ENCODE results near the gene CTIF.

- TF ChIP-seq POLR2A (IDR thresholded peaks at IDR 0.05; ENCODE audit: low read depth, low read length), result no peak
- TF ChIP-seq SPI1 (IDR thresholded peaks at IDR 0.05; ENCODE audit: low read depth, low read length), result no peak
- TF ChIP-seq TAF1 (IDR thresholded peaks at IDR 0.05; ENCODE audit: low read depth, low read length), result no peak
- no peak for TF ChIP-seq POLR2AphosphoS5 (IDR thresholded peaks at IDR 0.05; ENCODE audit: low read depth, low read length)
Observed at GRCh38 chr18:48683661-48684060, 144.8 kb downstream of the CTIF start.

Measured in GM12891 (cell line).